Keratinocyte (primary cell): ENCODE data around the gene LY86. TPM values are rescaled to one million over a fixed set of nuclear protein-coding genes. Genes with fewer than 3 reads are reported as not detected.

ENCODE experiments used
- DNase-seq: peaks from one replicate; pipeline ENCODE4 v3.0.0-alpha.2; 2011; ENCODE audit warnings: low read depth, missing footprints, low spot score
- FAIRE-seq: peaks from 2 replicates; lab custom pipeline; 2011; peaks lifted over from hg19 to GRCh38; lab: Jason Lieb, UNC
- H2AFZ ChIP-seq: 2 replicates; pipeline ENCODE4 v1.6.0; 2012; ENCODE audit warnings: low read length, control low read depth, inconsistent platforms; ENCODE audit not compliant: control insufficient read depth
- H3K27ac ChIP-seq: 2 replicates; pipeline ENCODE4 v1.5.1; 2011; ENCODE audit warnings: low read length; ENCODE audit not compliant: control insufficient read depth, insufficient read depth
- H3K27me3 ChIP-seq: 3 replicates; pipeline ENCODE4 v1.6.0; 2011; ENCODE audit warnings: low read length; ENCODE audit not compliant: control insufficient read depth, insufficient read depth; ENCODE audit errors: extremely low read depth
- H3K36me3 ChIP-seq, 2 experiments: 2 replicates in 1 of 2; 3 replicates in 1 of 2; pipeline ENCODE4 v1.5.1; 2011; ENCODE audit warnings: low read length in 2 of 2, mild to moderate bottlenecking in 1 of 2; ENCODE audit not compliant: control insufficient read depth in 2 of 2, insufficient read depth in 2 of 2; ENCODE audit errors: extremely low read depth in 1 of 2
- H3K4me1 ChIP-seq: 3 replicates; pipeline ENCODE4 v1.5.1; 2011; ENCODE audit warnings: low read length; ENCODE audit not compliant: control insufficient read depth, insufficient read depth; ENCODE audit errors: extremely low read depth
- H3K4me2 ChIP-seq: 3 replicates; pipeline ENCODE4 v1.6.0; 2011; ENCODE audit warnings: low read depth, low read length; ENCODE audit not compliant: control insufficient read depth, insufficient read depth; ENCODE audit errors: extremely low read depth
- H3K4me3 ChIP-seq, 3 experiments: fragments of 200-600 bp in 1 of 3; sonication (generic) in 1 of 3; 2 replicates in 2 of 3; 3 replicates in 1 of 3; pipeline ENCODE4 v1.5.1; 2011 to 2016; ENCODE audit warnings: low read length in 3 of 3, mild to moderate bottlenecking in 3 of 3, control low read depth in 2 of 3, inconsistent platforms in 1 of 3, low read depth in 1 of 3, mixed read lengths in 1 of 3, mixed run types in 1 of 3, moderate library complexity in 1 of 3; ENCODE audit not compliant: control insufficient read depth in 2 of 3, insufficient read depth in 2 of 3; ENCODE audit errors: extremely low read depth in 1 of 3
- H3K79me2 ChIP-seq: 2 replicates; pipeline ENCODE4 v1.6.0; 2012; ENCODE audit warnings: low read length; ENCODE audit not compliant: control insufficient read depth, insufficient read depth
- H3K9ac ChIP-seq: 3 replicates; pipeline ENCODE4 v1.6.0; 2011; ENCODE audit warnings: low read length; ENCODE audit not compliant: control insufficient read depth, insufficient read depth; ENCODE audit errors: extremely low read depth
- H3K9me1 ChIP-seq: 3 replicates; pipeline ENCODE4 v1.6.0; 2011; ENCODE audit warnings: low read length; ENCODE audit not compliant: control insufficient read depth, insufficient read depth; ENCODE audit errors: extremely low read depth
- H3K9me3 ChIP-seq: 2 replicates; pipeline ENCODE4 v1.5.1; 2012; ENCODE audit warnings: low read depth, low read length; ENCODE audit not compliant: control insufficient read depth
- H4K20me1 ChIP-seq: 3 replicates; pipeline ENCODE4 v1.6.0; 2011; ENCODE audit warnings: low read length; ENCODE audit not compliant: control insufficient read depth, insufficient read depth; ENCODE audit errors: extremely low read depth
- CTCF ChIP-seq, 3 experiments: IDR thresholded peaks in 1 of 3; conservative IDR thresholded peaks in 1 of 3; optimal IDR thresholded peaks in 1 of 3; 2 replicates in 2 of 3; 3 replicates in 1 of 3; pipeline versions ENCODE3 to v1.5.1; 2011; ENCODE audit warnings: low read length in 3 of 3, mild to moderate bottlenecking in 3 of 3, moderate library complexity in 2 of 3, control low read depth in 1 of 3, inconsistent platforms in 1 of 3; ENCODE audit not compliant: insufficient read depth in 2 of 3; ENCODE audit errors: extremely low read depth in 1 of 3
- EZH2 ChIP-seq: IDR thresholded peaks from one replicate; pipeline ENCODE4 v1.6.1; 2012; ENCODE audit warnings: inconsistent platforms, mild to moderate bottlenecking, low read length, moderate library complexity
- dilution Hi-C: fragments of 300-500 bp; cut with MboI; formaldehyde crosslinking; loops from one replicate; pipeline ENCODE4 v1.7.0; 2020; ENCODE audit warnings: low sequenced_read_pairs; ENCODE audit not compliant: extremely low pct_ligation_motif_present
- polyA plus RNA-seq, 5 experiments: library from polyadenylated mRNA; depleted of rRNA in 3 of 5; stranded (reverse) in 3 of 5; stranded (forward) in 1 of 5; unstranded in 1 of 5; fragments of >200 nt; gene quantifications; 1 replicate in 1 of 5; 2 replicates in 3 of 5; 3 replicates in 1 of 5; pipeline versions ENCODE4 v1.2.1 to v1.2.3, GENCODE V29; 2011 to 2012; ENCODE audit warnings: missing spikeins in 2 of 5, low read depth in 1 of 5, low replicate concordance in 1 of 5

Gene LY86
- polyA plus RNA-seq, 1 donor (not counting 4 experiments of a cell fraction or from before 2014, with no cell fraction given), result not detected

- Histone ChIP-seq H4K20me1 (no peaks in the 10 kb centered on the region), H3K27me3 (no peaks in the 10 kb centered on the region), H3K9me3 (no peaks in the 10 kb centered on the region), H3K9ac (peak overlapping the region; percentile 58), H3K4me2 (peak overlapping the region; percentile 88), H3K36me3 (no peaks in the 10 kb centered on the region), H3K9me1 (no peaks in the 10 kb centered on the region), H3K4me1 (peaks cover 51% of the 10 kb centered on the region), H2AFZ (peak overlapping the region; percentile 41), H3K27ac (peak overlapping the region; percentile 88), H3K79me2 (no peaks in the 10 kb centered on the region), H3K4me3 (no peak overlapping the region)
- no peak for DNase-seq
- dilution Hi-C loops, result no loop called here
- TF ChIP-seq CTCF (optimal IDR thresholded peaks at IDR 0.05 in 1 of 3, IDR thresholded peaks at IDR 0.05 in 1 of 3, conservative IDR thresholded peaks at IDR 0.05 in 1 of 3; ENCODE audit: extremely low read depth in 1 of 3, insufficient read depth in 2 of 3, low read length in 3 of 3) (no peak), EZH2 (no peak)
- peak; percentile 82 for FAIRE-seq
Measured at GRCh38 chr6:6689400-6690143, 101.1 kb downstream of the LY86 start.

- Histone ChIP-seq H3K27ac (peak overlapping the region; percentile 88), H3K4me2 (peak overlapping the region; percentile 88), H3K27me3 (no peaks in the 10 kb centered on the region), H3K9me1 (no peaks in the 10 kb centered on the region), H3K79me2 (no peaks in the 10 kb centered on the region), H3K4me3 (no peak overlapping the region), H3K9me3 (no peaks in the 10 kb centered on the region), H3K4me1 (peaks cover 56% of the 10 kb centered on the region), H4K20me1 (no peaks in the 10 kb centered on the region), H3K9ac (peak overlapping the region; percentile 58), H2AFZ (peak overlapping the region; percentile 41), H3K36me3 (no peaks in the 10 kb centered on the region)
- dilution Hi-C loops, result no loop called here
- FAIRE-seq (no peak), DNase-seq (no peak)
- TF ChIP-seq CTCF (optimal IDR thresholded peaks at IDR 0.05 in 1 of 3, IDR thresholded peaks at IDR 0.05 in 1 of 3, conservative IDR thresholded peaks at IDR 0.05 in 1 of 3; ENCODE audit: extremely low read depth in 1 of 3, insufficient read depth in 2 of 3, low read length in 3 of 3) (no peak), EZH2 (no peak)
Measured at GRCh38 chr6:6690144-6690483, 101.6 kb downstream of the LY86 start.
